BLaER1 (cell line): ENCODE results near the gene CLDN20.

Experiments used
- H3K27ac ChIP-seq: shearing (Covaris generic); formaldehyde crosslinking; 2 replicates; pipeline ENCODE4 v1.8.1; 2022
- H3K27me3 ChIP-seq: shearing (Covaris generic); formaldehyde crosslinking; 2 replicates; pipeline ENCODE4 v1.8.1; 2022
- H3K36me3 ChIP-seq: shearing (Covaris generic); formaldehyde crosslinking; 2 replicates; pipeline ENCODE4 v1.8.1; 2022
- H3K4me1 ChIP-seq: shearing (Covaris generic); formaldehyde crosslinking; 2 replicates; pipeline ENCODE4 v1.8.1; 2022
- H3K4me2 ChIP-seq: shearing (Covaris generic); formaldehyde crosslinking; 2 replicates; pipeline ENCODE4 v1.8.1; 2022
- H3K4me3 ChIP-seq: shearing (Covaris generic); formaldehyde crosslinking; 2 replicates; pipeline ENCODE4 v1.8.1; 2022
- H3K9ac ChIP-seq: shearing (Covaris generic); formaldehyde crosslinking; 2 replicates; pipeline ENCODE4 v1.8.1; 2022
- H3K9me3 ChIP-seq: shearing (Covaris generic); formaldehyde crosslinking; 2 replicates; pipeline ENCODE4 v1.8.1; 2022
- H4K20me1 ChIP-seq: shearing (Covaris generic); formaldehyde crosslinking; 2 replicates; pipeline ENCODE4 v1.8.1; 2022
- Cebpa-rat ChIP-seq: shearing (Covaris generic); IDR thresholded peaks from 2 replicates; pipeline ENCODE4 v1.8.1; 2022

Gene CLDN20

DNA sequence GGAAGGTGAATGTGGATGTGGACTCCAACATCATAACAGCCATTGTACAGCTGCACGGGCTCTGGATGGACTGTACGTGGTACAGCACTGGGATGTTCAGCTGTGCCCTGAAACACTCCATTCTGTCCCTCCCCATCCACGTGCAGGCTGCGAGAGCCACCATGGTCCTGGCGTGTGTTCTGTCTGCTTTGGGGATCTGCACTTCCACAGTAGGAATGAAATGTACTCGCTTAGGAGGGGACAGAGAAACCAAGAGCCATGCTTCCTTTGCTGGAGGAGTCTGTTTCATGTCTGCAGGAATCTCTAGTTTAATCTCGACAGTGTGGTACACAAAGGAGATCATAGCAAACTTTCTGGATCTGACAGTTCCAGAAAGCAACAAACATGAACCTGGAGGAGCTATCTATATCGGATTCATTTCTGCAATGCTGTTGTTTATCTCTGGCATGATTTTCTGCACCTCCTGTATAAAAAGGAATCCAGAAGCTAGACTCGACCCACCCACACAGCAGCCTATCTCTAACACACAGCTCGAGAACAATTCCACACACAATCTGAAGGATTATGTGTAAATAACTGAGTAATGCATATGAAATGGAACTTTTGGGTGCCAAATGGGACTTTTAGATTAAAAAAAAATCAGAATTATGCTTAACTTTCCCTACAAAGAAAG, 12.1 kb downstream of the CLDN20 start:
- no peak overlapping the region for H3K9ac ChIP-seq
- no peak overlapping the region for H3K27ac ChIP-seq
- H3K27me3 ChIP-seq: no peaks in the 10 kb centered on the region
- no peak overlapping the region for H3K4me2 ChIP-seq
- no peak for TF ChIP-seq Cebpa-rat
- H3K4me1 ChIP-seq: peaks cover 14% of the 10 kb centered on the region
- no peak overlapping the region for H3K4me3 ChIP-seq
- no peaks in the 10 kb centered on the region for H3K9me3 ChIP-seq
- H3K36me3 ChIP-seq: peaks cover 47% of the 10 kb centered on the region
- no peaks in the 10 kb centered on the region for H4K20me1 ChIP-seq

- Histone ChIP-seq H3K4me3 (no peak overlapping the region), H3K36me3 (peaks cover 54% of the 10 kb centered on the region), H3K9ac (no peak overlapping the region), H3K27me3 (no peaks in the 10 kb centered on the region), H3K9me3 (no peaks in the 10 kb centered on the region), H3K4me1 (peaks cover 14% of the 10 kb centered on the region), H3K27ac (no peak overlapping the region), H3K4me2 (no peak overlapping the region), H4K20me1 (no peaks in the 10 kb centered on the region)
- TF ChIP-seq Cebpa-rat: no peak
Observed at GRCh38 chr6:155276638-155277037, 12.8 kb downstream of the CLDN20 start.

GRCh38 chr6:155278319-155279049, 14.7 kb downstream of the CLDN20 start:
- Histone ChIP-seq H3K36me3 (peaks cover 65% of the 10 kb centered on the region), H3K4me3 (no peak overlapping the region), H3K27me3 (no peaks in the 10 kb centered on the region), H3K9me3 (no peaks in the 10 kb centered on the region), H3K27ac (no peak overlapping the region), H4K20me1 (no peaks in the 10 kb centered on the region), H3K9ac (no peak overlapping the region), H3K4me1 (peaks cover 7% of the 10 kb centered on the region), H3K4me2 (no peak overlapping the region)
- no peak for TF ChIP-seq Cebpa-rat

DNA sequence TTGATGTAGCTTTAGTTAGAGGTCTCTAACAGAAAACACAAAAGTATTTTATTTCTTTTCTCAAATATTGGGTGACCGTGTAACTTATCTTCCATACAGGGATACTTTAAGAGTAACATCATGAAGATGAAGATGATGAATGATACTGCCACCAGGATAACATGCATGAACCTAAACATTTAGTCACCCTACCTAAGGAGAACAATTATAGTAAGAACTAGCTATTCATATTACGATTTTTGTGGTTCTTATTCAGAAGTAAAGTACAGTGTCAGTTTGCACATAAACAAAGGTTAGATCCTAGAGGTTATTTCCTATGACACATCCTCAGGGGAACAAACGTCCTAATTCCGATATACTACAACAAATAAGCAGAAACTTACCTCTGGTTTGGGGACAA, 21.0 kb downstream of the CLDN20 start:
- no peak for TF ChIP-seq Cebpa-rat
- no peak overlapping the region for H3K27ac ChIP-seq

DNA sequence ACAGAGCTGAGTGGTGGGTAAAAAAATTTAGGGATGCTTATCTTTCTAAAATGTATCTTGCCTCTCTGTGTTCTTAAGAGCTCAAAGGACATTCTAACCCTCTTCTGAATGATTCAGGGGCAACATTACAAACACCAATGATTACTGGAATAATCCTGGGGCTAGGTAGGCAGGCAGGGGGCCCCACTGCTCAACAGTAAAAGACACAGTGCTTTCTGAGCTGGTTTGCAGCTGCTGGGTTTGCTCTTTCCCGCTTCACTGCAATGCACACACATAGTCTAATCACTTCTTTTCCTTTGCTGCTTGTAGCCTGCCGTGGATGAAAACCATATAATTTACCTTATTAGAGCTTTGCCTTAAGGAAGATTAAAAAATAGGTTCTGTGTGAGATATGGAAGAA, 23.9 kb downstream of the CLDN20 start:
- H3K36me3 ChIP-seq: peaks cover 68% of the 10 kb centered on the region

More for the DNA sequence above, 21.0 kb downstream of the CLDN20 start:
- peaks cover 7% of the 10 kb centered on the region for H3K4me1 ChIP-seq
- 0 out of 2 replicates have a peak overlapping the region, but pooled peaks have one; percentile 17 for H3K4me2 ChIP-seq
- H3K9ac ChIP-seq: no peak overlapping the region
- H3K4me3 ChIP-seq: no peak overlapping the region
- no peaks in the 10 kb centered on the region for H3K9me3 ChIP-seq
- H4K20me1 ChIP-seq: no peaks in the 10 kb centered on the region; the same call in 1 of the 2 replicates
- peaks cover 67% of the 10 kb centered on the region for H3K36me3 ChIP-seq
- no peaks in the 10 kb centered on the region for H3K27me3 ChIP-seq

GRCh38 chr6:155290491-155290890, 26.7 kb downstream of the CLDN20 start:
- TF ChIP-seq Cebpa-rat: no peak
- Histone ChIP-seq H4K20me1 (no peaks in the 10 kb centered on the region; the same call in 1 of the 2 replicates), H3K4me2 (no peak overlapping the region), H3K9ac (no peak overlapping the region), H3K4me1 (peaks cover under 1% of the 10 kb centered on the region; the same call in 1 of the 2 replicates), H3K27me3 (no peaks in the 10 kb centered on the region), H3K36me3 (peaks cover 60% of the 10 kb centered on the region), H3K9me3 (no peaks in the 10 kb centered on the region), H3K4me3 (no peak overlapping the region), H3K27ac (no peak overlapping the region)

More for the DNA sequence above, 23.9 kb downstream of the CLDN20 start:
- Histone ChIP-seq H3K9me3 (no peaks in the 10 kb centered on the region), H3K9ac (no peak overlapping the region), H3K4me1 (peaks cover 7% of the 10 kb centered on the region), H3K27ac (no peak overlapping the region), H3K27me3 (no peaks in the 10 kb centered on the region), H3K4me2 (no peak overlapping the region), H3K4me3 (no peak overlapping the region), H4K20me1 (no peaks in the 10 kb centered on the region; the same call in 1 of the 2 replicates)
- no peak for TF ChIP-seq Cebpa-rat

GRCh38 chr6:155291291-155291690, 27.5 kb downstream of the CLDN20 start:
- no peaks in the 10 kb centered on the region for H3K4me1 ChIP-seq
- H3K9me3 ChIP-seq: no peaks in the 10 kb centered on the region
- H3K27ac ChIP-seq: no peak overlapping the region
- H3K9ac ChIP-seq: no peak overlapping the region
- no peak overlapping the region for H3K4me2 ChIP-seq
- no peak overlapping the region for H3K4me3 ChIP-seq
- no peaks in the 10 kb centered on the region; the same call in 1 of the 2 replicates for H4K20me1 ChIP-seq
- no peaks in the 10 kb centered on the region for H3K27me3 ChIP-seq
- TF ChIP-seq Cebpa-rat: no peak
- peaks cover 68% of the 10 kb centered on the region for H3K36me3 ChIP-seq

DNA sequence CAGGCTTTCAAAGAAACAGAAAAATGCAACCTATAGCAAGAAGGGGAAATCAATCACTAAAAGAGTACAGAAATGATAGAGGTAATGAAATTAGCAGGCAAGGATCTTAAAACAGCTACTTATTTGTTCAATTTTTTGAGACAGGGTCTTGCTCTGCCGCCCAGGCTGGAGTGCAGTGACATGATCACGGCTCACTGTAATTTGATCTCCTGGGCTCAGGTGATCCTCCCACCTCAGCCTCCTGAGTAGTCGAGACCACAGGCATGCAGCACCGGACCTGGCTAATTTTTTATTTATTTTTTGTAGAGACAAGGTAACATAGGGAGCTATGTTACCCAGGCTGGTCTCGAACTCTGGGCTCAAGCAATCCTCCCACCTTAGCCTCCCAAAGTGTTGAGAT, 28.9 kb downstream of the CLDN20 start:
- peaks cover 81% of the 10 kb centered on the region for H3K36me3 ChIP-seq
- no peak overlapping the region for H3K9ac ChIP-seq
- H4K20me1 ChIP-seq: no peaks in the 10 kb centered on the region; the same call in 1 of the 2 replicates

DNA sequence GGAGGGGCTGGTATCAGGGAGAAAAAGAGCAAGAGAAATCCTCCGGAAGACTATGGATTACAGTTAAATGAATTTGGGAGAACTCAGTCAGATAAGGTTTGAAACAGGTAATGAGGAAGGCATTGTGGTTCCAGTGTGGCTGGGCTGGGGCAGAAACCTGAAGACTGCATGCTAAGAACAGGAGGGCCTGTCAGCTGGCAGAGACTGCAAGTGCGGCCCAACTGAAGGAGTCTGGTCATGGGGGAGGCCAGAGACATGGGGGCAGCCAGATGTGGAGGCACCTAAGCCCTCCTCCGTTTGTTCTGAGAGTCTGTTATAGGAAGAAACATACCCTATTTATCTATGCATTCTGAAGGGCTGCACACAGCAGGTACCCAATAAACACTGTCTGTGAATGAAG, 33.9 kb downstream of the CLDN20 start:
- Histone ChIP-seq H4K20me1 (no peaks in the 10 kb centered on the region), H3K36me3 (peaks cover 59% of the 10 kb centered on the region), H3K4me3 (no peak overlapping the region), H3K9ac (no peak overlapping the region), H3K9me3 (no peaks in the 10 kb centered on the region), H3K4me2 (no peak overlapping the region), H3K27me3 (no peaks in the 10 kb centered on the region), H3K27ac (no peak overlapping the region), H3K4me1 (no peaks in the 10 kb centered on the region)
- no peak for TF ChIP-seq Cebpa-rat

More for the DNA sequence above, 28.9 kb downstream of the CLDN20 start:
- TF ChIP-seq Cebpa-rat: no peak
- Histone ChIP-seq H3K4me2 (no peak overlapping the region), H3K4me1 (no peaks in the 10 kb centered on the region), H3K4me3 (no peak overlapping the region), H3K9me3 (no peaks in the 10 kb centered on the region), H3K27ac (no peak overlapping the region), H3K27me3 (no peaks in the 10 kb centered on the region)

- Histone ChIP-seq H3K9me3 (no peaks in the 10 kb centered on the region), H3K27me3 (no peaks in the 10 kb centered on the region), H3K4me3 (no peak overlapping the region), H3K36me3 (peaks cover 55% of the 10 kb centered on the region), H3K27ac (no peak overlapping the region), H3K4me1 (no peaks in the 10 kb centered on the region), H3K9ac (no peak overlapping the region), H3K4me2 (no peak overlapping the region), H4K20me1 (no peaks in the 10 kb centered on the region)
- TF ChIP-seq Cebpa-rat: no peak
Observed at GRCh38 chr6:155301867-155302266, 38.1 kb downstream of the CLDN20 start.
